HG03575 (cell line): ENCODE measurements around the gene CCDC18.
"Not testable (repeated sequence)": the region's sequence is repeated elsewhere in the genome, so short reads cannot be mapped to it uniquely, and the experiment has no call there.

Experiments
- ATAC-seq: cut with Tn5 transposase; IDR thresholded peaks from one replicate; pipeline ENCODE4 v1.9.1; 2021; ENCODE audit not compliant: unreplicated experiment, insufficient number of reproducible peaks, low FRiP score; ENCODE audit errors: extremely low read depth

The CCDC18 gene, protein sequence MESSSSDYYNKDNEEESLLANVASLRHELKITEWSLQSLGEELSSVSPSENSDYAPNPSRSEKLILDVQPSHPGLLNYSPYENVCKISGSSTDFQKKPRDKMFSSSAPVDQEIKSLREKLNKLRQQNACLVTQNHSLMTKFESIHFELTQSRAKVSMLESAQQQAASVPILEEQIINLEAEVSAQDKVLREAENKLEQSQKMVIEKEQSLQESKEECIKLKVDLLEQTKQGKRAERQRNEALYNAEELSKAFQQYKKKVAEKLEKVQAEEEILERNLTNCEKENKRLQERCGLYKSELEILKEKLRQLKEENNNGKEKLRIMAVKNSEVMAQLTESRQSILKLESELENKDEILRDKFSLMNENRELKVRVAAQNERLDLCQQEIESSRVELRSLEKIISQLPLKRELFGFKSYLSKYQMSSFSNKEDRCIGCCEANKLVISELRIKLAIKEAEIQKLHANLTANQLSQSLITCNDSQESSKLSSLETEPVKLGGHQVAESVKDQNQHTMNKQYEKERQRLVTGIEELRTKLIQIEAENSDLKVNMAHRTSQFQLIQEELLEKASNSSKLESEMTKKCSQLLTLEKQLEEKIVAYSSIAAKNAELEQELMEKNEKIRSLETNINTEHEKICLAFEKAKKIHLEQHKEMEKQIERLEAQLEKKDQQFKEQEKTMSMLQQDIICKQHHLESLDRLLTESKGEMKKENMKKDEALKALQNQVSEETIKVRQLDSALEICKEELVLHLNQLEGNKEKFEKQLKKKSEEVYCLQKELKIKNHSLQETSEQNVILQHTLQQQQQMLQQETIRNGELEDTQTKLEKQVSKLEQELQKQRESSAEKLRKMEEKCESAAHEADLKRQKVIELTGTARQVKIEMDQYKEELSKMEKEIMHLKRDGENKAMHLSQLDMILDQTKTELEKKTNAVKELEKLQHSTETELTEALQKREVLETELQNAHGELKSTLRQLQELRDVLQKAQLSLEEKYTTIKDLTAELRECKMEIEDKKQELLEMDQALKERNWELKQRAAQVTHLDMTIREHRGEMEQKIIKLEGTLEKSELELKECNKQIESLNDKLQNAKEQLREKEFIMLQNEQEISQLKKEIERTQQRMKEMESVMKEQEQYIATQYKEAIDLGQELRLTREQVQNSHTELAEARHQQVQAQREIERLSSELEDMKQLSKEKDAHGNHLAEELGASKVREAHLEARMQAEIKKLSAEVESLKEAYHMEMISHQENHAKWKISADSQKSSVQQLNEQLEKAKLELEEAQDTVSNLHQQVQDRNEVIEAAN (N-terminal part only)

DNA sequence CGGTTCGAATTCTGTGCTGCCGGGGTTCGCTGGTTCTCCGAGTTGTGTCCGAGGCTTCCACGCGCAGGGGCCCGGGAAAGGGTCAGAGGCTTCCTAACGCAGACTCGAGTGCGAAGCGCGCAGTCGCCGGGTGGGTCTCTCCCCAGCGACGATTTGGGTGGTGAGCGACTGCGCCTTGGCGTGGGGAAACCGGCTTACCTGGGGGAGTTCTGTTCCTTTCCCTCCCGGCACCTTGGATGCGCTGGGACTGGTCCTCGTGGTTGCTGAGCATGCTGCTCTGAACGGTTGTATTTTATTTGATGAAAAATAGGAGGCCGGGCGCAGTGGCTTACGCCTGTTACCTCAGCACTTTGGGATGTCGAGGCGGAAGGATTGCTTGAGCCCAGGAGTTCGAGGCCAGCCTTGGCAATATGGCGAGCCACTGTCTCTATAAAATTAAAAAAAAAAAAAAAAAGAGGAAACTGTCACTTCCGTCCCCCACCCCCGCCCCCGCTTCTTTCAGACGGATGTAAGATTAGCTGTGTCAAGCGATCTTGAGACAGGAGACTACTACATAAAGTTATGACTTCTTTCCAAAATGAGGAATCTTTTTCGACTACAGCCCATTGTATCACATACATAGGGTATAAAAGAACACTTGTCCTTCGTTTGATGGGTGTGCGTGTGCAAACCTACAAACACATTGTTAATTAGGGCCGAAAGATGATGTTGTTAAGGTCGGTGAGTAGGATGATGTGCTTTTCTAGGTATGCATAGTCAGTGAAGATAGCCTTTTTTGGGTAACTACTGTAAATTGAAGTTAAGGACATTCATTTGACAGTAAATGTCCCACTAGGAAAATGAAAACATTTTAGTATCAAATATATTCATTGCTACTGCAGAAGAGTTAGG, at the start of gene CCDC18:
Gene CCDC18, plus strand, starts transcription at position 2 of the 891 bp plus-strand sequence. CDS start 2,638 bp downstream, outside the sequence.
- no peak for ATAC-seq

DNA sequence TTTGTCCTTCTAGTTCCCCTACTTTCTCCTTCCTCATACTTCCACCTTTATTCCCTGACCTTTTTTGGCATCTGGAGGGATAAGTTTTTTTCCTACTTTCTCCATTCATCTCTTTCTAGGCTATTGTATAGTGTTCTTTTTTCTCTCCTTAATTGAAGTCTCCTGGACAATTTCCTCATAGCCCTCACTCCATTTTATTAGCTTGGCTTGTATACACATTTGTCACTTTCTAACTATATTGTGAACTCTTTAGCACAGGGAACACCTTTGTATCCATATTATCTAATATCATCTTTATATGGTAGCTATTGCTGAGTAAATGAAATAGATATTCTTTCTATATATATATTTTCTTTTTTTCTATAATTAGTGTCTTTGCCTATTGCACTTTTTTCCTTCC, 47.9 kb upstream of the CCDC18 start:
- ATAC-seq, result no peak

DNA sequence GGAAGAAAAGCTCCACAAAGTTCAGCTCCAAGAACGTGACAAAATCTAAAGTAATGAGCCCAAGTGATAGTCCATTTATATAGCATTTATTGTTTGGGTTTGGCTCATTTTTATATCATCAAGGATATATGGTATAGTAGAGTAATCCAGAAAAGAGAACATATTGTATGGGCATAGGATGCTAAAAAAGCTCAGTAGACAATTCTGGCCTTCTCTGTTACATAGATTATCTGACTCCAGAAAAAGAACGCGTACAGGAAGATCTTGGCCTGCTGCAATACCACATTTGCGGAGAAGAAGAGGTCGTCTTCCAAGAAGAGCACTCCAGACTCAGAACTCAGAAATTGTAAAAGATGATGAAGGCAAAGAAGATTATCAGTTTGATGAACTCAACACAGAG, 44.1 kb upstream of the CCDC18 start:
- ATAC-seq, result no peak

DNA sequence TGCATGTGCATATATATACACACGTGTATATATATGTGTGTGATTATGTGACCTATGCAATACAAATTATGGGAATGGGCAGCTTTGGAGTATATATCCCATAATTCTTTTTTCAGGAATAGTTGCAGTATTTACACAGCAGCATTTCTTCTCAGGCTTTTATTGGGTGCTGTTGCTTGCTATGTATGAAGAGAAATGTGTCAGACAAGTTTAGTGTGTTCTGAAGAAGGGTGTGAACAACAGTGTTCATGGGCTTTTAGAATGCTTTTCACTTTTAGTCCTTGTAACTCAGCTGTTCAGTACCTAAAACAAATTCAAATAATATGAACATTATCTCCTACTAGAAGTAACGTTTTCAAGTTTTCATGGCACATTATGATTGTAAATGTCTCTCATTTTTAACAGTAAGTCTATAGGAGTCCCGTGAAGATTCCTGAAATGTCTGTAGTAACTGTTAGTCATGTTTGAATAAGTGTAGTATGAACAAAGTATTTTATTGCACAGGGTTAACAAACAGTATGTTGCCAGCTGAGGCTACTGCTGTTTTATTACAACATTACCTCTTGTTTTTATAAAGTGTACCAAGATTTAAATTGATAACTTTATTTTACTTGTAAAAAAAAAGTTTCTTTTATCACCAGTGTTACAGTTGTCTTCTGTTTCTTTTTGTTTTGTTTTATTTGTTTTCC, 42.8 kb upstream of the CCDC18 start:
- no peak for ATAC-seq

DNA sequence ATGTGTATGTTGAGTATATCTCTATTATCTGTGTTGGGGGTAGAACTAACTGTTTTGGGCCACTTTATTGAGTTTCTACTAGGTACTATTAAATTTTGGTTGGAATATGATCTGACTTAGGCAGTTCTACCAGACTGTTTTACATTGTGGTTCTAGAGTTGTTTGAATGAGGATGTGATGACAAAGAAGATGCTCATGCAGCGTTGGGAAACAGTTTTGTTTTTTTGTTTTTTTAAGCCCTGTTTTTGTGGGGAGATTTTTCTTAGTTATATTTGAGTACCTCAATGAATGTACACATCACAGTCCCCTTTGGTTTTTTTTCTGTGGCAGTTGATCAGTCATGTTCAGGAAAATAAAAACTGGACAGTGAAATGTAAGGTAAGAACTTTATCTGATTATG, 40.4 kb upstream of the CCDC18 start:
- no peak for ATAC-seq

DNA sequence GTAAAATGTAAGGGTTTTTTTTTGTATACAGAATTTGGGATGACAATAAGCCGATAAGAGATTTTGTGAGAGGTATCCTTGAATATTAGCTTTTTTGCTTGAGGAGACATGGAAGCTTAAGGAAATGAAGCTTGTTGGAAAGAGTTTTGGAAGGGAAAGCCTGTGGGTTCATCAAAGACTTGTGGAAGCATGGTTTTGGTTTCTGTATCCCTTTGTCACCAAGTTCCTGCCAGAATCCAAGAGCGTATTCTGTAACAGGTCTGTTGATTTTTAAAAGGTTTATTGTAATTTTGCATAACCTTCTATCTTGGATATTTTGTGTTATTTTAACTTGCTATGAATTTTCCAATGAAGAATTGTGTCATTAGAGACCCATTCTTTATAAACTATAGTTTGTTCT, 38.4 kb upstream of the CCDC18 start:
- ATAC-seq, result no peak

DNA sequence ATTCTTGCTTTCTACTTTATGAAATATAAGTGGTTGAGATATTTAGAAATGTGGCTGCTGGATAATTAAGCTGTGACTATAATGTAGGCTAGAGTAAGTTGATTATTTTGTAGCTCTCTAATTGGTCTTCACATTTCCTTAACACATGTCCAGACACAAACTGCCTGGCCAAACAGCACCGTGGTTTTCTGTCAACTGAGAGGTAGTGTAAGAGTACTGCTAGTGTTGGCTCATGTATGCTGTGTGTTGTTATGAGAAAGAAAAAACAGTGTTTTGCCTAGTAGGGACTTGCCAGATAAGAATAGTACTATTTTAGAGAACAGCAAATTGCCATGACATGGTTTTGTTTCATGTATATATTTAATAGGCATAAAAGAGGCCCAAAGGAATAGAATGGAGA, 37.4 kb upstream of the CCDC18 start:
- ATAC-seq, result no peak

DNA sequence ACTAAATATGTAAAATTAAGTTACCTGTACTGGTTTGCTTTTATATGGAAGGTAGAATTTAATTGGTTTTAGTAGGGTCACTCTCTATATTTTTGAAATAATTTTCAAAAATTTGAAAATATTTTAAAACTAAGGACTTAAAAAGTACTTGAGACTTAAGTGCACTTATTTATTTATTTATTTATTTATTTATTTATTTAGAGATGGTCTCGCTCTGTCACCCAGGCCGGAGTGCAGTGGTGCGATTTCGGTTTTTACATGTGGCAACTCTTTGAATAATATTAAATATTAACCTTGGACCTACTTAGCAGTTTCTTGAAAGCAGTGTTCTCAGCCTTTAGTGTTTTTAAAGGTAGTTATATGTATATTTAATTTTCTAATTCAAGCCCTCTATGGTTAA, 36.8 kb upstream of the CCDC18 start:
- ATAC-seq, result no peak

DNA sequence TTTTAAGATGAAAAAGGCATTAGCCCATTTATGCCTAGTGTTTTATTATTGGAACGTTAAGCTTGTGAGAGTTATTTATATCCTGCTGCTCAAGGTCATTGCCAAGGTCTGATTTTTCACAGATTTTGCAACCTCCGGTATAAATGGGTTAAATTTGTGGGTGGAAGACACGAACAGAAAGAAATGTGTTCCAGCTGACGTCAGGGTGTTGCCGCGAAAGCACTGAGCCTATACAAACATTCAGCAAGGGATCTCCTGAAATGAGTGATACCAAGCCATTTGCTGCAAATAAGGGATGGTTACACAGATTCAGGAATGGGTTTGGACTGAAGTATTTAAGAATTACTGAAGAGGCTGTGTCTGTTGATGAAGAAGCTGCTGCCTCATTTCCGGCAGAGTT, 32.5 kb upstream of the CCDC18 start:
- ATAC-seq, result no peak

DNA sequence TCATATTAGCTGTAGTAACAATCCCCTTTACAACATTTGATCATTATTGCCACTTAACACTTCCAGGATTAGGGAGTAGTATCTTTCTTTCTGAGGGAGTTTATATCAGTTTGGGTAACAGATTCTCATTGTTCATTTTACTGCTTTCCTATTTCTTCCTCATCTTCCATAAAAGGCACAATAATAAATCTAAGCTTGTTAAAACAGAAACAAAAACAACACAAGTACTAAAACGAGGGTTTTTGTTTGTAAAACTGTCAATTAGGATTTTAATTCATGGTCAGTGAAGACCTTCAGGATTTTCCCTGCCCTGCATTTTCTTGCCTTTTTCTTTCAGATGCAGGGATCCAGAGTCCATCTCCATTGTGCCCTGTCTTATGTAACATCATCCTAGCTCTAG, 29.8 kb upstream of the CCDC18 start:
- ATAC-seq, result no peak

DNA sequence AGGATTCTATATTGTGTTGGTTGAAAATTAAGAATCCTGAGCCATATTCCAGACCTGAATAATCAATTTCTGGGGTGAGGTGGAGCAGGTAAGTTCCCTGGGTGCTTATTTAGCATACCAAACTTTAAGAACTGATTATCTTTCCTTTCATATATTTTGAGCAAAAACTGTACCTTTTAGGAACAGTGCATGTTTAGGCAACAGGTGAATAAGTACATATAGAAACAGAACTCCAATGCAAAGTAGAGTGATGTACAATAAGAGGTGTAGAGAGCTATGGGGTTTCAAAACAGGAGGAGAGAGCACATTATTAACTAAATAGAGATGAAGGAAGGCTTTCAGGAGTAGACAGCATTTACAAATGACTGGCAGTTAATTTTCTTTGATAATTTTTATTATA, 29.1 kb upstream of the CCDC18 start:
- no peak for ATAC-seq

DNA sequence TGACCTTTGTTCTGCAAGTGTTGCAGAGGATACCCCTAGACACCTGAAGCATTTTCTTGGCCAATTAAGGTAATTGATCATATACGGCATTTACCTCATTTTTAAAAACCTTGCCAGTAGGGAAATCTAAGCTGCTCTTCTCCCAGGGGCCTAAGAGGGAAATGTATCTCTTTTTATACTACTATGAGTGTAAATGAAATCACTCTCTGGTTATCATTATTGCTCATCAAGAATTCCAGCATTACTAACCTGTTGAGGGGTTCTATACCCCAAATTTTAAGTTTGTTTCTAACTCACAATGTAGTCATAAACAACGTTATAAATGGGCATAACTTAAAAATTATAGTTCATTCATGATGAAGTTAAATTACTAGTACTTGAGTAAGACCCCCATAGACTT, 27.7 kb upstream of the CCDC18 start:
- ATAC-seq, result no peak

DNA sequence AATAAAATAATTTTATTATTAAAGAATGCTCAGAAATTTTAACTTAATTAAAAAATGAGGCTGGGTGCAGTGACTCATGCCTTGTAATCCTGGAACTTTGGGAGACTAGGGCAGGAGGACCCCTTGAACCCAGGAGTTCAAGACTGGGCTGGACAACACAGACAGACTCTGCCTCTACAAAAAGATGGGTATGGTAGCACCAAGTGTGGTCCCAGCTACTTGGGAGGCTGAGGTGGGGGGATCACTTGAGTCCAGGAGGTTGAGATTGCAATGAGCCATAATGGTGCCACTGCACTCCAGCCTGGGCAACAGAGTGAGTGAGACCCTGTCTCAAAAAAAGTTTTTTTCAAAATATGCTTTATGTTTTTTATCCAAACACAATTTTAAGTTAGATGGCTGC, 25.6 kb upstream of the CCDC18 start:
- no peak for ATAC-seq

DNA sequence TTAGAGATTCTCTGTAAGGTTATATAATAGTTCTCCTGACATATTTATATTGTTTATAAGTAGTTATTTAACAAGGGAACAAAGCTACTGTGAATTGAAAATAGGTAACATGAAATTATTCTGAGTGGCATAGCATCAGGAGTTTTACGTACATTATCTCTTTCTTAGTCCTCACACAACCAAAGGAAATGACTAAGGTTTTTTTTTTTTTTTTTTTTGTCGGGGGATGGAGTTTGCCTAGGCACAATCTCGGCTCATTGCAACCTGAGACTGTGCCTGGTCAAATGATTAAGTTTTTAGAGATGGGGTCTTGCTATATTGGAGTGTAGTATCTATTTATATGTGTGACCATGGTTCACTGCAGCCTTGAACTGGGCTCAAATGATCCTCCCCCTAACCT, 25.2 kb upstream of the CCDC18 start:
- ATAC-seq, result no peak

DNA sequence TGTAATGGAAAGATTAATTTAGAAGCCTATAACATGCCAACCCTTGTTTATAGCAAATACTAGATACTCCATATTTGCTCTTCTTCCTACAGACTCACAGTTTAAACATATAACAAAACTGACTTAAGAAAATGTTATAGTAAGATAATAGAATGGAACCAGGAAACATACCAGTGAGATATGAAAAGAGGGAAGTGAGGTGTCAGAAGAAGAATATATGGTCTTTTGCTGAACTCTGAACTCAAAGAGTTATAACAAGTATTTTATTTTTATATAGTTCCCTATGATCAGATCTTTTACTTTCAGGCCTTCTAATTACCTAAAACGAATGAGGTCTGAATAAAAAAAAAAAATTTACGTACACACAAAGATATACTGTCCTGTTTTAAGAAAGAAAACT, 21.2 kb upstream of the CCDC18 start:
- no peak for ATAC-seq

DNA sequence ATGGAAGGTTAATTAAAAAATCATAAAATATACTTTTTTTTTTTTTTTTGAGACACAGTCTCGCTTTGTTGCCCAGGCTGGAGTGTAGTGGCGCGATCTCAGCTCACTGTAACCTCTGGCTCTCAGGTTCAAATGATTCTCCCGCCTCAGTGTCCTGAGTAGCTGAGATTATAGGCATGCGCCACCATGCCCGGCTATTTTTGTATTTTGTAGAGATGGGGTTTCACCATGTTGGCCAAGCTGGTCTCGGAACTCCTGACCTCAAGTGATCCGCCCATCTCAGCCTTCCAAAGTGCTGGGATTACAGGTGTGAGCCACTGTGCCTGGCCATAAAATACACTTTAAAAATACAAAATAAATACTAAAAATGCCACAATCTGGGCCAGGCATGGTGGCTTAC, 17.2 kb upstream of the CCDC18 start:
- not testable (repeated sequence) for ATAC-seq

DNA sequence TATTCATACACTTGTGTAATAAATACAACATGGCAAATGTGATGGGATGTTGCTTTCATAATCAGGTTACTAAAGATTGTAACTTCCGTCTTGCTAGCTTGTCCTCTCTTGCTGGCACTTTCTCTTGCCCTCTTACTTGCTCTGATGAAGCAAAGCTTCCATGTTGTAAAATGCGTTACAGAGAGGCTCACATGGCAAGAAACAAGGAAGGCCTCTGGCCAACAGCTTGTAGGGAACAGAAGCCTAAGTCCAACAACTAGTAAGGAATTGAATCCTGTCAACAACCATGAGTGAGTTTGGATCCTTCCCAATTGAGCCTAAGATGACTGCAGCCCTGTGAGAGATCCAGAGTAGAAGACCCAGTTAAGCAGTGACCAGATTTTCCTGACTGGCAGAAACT, 15.7 kb upstream of the CCDC18 start:
- ATAC-seq, result no peak

DNA sequence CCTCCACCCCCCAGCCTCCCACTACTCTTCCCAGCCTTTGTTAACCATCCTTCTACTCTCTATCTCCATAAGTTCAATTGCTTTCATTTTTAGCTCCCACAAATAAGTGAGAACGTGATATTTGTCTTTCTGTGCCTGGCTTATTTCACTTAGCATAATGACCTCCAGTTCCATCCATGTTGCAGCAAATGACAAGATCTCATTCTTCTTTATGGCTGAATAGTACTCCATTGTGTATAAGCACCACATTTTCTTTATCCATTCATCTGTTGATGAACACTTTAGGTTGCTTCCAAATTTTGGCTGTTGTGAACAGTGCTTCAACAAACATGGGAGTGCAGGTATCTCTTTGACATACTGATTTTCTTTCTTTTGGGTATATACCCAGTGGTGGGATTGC, 14.6 kb upstream of the CCDC18 start:
- not testable (repeated sequence) for ATAC-seq
